Suprapubic skin (tissue), 4 donors: ENCODE results near the gene ARHGAP25. TPM values are rescaled to one million over a fixed set of nuclear protein-coding genes. Genes with fewer than 3 reads are reported as not detected.

Source experiments
- DNase-seq, 2 donors: peaks; one replicate each; pipeline ENCODE4 v3.0.0-alpha.2; 2019; ENCODE audit warnings: low spot score in 2 of 2
- H3K27ac ChIP-seq: fragments of 200-600 bp; sonication (generic); one replicate; pipeline ENCODE4 v1.5.1; 2019
- H3K27me3 ChIP-seq: fragments of 200-600 bp; sonication (generic); one replicate; pipeline ENCODE4 v1.5.1; 2019
- H3K36me3 ChIP-seq: fragments of 200-600 bp; sonication (generic); one replicate; pipeline ENCODE4 v1.5.1; 2019
- H3K4me1 ChIP-seq: fragments of 200-600 bp; sonication (generic); one replicate; pipeline ENCODE4 v1.5.1; 2019
- H3K4me3 ChIP-seq: fragments of 200-600 bp; sonication (generic); one replicate; pipeline ENCODE4 v1.5.1; 2019; ENCODE audit warnings: mild to moderate bottlenecking
- H3K9me3 ChIP-seq: fragments of 200-600 bp; sonication (generic); one replicate; pipeline ENCODE4 v1.5.1; 2019
- EP300 ChIP-seq: sonication (generic); formaldehyde crosslinking; IDR thresholded peaks from one replicate; pipeline ENCODE4 v1.6.1; 2017; ENCODE audit warnings: antibody characterized with exemption
- POLR2A ChIP-seq, 2 donors: fragments of 450-650 bp; IDR thresholded peaks; one replicate each; pipeline ENCODE4 v1.6.1; 2017; ENCODE audit warnings: antibody characterized with exemption in 2 of 2, mild to moderate bottlenecking in 2 of 2, moderate library complexity in 2 of 2
- POLR2AphosphoS5 ChIP-seq, 3 donors: sonication (generic); formaldehyde crosslinking; IDR thresholded peaks; one replicate each; pipeline ENCODE4 v1.6.1; 2017; ENCODE audit warnings: antibody characterized with exemption in 3 of 3
- WGBS: methylation state at CpG from one replicate; pipeline ENCODE4 v1.1.5; 2018; 5-methylcytosine and 5-hydroxymethylcytosine counted together
- total RNA-seq, 4 donors: library from RNA; depleted of rRNA; stranded (reverse); fragments of >200 nt; gene quantifications; one replicate each; pipeline ENCODE4 v1.1.0, GENCODE V29; 2016
- TF ChIP-seq, protein P1 (sequence below), 2 donors: fragments of 200-600 bp in 1 of 2; fragments of 450-650 bp in 1 of 2; sonication (generic) in 1 of 2; IDR thresholded peaks; one replicate each; pipeline ENCODE4 v1.5.1; 2016 to 2019; ENCODE audit warnings: antibody characterized with exemption in 2 of 2, mild to moderate bottlenecking in 1 of 2, moderate library complexity in 1 of 2

ARHGAP25 gene
- total RNA-seq, 4 donors from 2014 or later = 2.0 to 10.9 (median 6.1) TPM

DNA sequence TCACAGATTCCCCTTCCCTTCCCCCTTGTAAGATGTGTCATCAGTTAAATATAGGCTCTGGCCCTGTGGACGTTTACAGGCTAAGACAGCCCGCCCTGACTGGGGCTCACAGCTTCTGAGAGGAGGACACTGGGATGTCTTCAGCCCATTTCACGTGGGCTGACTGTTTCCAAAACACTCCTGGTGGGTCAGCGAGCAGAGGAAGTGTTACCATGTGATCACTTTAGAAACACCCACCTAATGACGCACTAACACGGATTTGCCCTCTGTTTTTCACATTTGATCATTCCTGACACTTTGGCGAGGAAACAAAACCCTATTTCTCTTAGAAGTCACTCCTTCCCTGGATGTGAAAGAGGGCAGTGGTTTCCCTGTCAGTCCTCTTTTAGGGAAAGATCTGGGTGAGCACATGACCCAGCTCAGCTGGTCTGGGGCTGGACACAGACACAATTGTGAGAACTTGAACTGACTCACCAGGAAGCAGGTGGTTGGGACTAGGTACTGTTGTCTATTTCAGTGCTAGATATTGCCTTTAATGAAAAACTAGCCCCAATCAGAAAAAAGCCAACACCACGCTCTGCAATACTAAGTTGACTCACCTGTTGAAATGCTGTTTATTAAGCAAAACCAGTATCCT is 97.7 kb downstream of the ARHGAP25 start:
- H3K4me1 ChIP-seq = peaks cover 58% of the 10 kb centered on the region
- 62% methylated on average over 8 of the region's 8 CpGs for WGBS

DNA sequence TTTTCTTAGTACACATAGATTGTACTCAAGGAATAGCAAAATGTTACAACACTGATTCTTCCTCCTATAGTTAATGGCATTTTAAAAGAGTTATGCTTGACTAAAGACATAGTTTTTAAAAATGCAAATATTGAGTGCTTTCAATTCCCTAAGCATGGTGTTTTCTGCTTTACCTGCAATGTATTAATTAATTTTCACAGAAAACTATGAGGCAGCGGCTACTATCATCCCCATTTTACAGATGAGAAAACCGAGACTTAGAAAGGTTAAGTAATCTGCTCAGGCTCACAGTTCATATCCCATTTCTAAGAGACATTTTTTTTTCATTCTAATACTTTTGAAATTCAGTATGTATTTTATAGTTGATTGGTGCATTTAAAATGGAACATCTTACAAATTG is 98.6 kb downstream of the ARHGAP25 start:
- Histone ChIP-seq H3K27ac (peak overlapping the region; percentile 82), H3K27me3 (no peaks in the 10 kb centered on the region), H3K36me3 (no peaks in the 10 kb centered on the region), H3K4me1 (peaks cover 56% of the 10 kb centered on the region), H3K4me3 (no peak overlapping the region), H3K9me3 (no peaks in the 10 kb centered on the region)
- WGBS = 97% methylated on average over 2 of the region's 2 CpGs
- no peak for TF ChIP-seq POLR2A (IDR thresholded peaks at IDR 0.05)
- TF ChIP-seq EP300 = no peak
- TF ChIP-seq, protein P1, sequence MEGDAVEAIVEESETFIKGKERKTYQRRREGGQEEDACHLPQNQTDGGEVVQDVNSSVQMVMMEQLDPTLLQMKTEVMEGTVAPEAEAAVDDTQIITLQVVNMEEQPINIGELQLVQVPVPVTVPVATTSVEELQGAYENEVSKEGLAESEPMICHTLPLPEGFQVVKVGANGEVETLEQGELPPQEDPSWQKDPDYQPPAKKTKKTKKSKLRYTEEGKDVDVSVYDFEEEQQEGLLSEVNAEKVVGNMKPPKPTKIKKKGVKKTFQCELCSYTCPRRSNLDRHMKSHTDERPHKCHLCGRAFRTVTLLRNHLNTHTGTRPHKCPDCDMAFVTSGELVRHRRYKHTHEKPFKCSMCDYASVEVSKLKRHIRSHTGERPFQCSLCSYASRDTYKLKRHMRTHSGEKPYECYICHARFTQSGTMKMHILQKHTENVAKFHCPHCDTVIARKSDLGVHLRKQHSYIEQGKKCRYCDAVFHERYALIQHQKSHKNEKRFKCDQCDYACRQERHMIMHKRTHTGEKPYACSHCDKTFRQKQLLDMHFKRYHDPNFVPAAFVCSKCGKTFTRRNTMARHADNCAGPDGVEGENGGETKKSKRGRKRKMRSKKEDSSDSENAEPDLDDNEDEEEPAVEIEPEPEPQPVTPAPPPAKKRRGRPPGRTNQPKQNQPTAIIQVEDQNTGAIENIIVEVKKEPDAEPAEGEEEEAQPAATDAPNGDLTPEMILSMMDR (IDR thresholded peaks at IDR 0.05) = no peak
- no peak for TF ChIP-seq POLR2AphosphoS5 (IDR thresholded peaks at IDR 0.05)
- DNase-seq = no peak

More for the DNA sequence above, 97.7 kb downstream of the ARHGAP25 start:
- Histone ChIP-seq H3K27ac (peak overlapping the region; percentile 82), H3K9me3 (no peaks in the 10 kb centered on the region), H3K4me3 (no peak overlapping the region), H3K36me3 (no peaks in the 10 kb centered on the region), H3K27me3 (no peaks in the 10 kb centered on the region)
- peak in 1 of 2 donors; percentile 74 for DNase-seq
- no peak for TF ChIP-seq POLR2A (IDR thresholded peaks at IDR 0.05)
- TF ChIP-seq, protein P1 (IDR thresholded peaks at IDR 0.05) = no peak
- TF ChIP-seq EP300 = no peak
- TF ChIP-seq POLR2AphosphoS5 (IDR thresholded peaks at IDR 0.05) = no peak

DNA sequence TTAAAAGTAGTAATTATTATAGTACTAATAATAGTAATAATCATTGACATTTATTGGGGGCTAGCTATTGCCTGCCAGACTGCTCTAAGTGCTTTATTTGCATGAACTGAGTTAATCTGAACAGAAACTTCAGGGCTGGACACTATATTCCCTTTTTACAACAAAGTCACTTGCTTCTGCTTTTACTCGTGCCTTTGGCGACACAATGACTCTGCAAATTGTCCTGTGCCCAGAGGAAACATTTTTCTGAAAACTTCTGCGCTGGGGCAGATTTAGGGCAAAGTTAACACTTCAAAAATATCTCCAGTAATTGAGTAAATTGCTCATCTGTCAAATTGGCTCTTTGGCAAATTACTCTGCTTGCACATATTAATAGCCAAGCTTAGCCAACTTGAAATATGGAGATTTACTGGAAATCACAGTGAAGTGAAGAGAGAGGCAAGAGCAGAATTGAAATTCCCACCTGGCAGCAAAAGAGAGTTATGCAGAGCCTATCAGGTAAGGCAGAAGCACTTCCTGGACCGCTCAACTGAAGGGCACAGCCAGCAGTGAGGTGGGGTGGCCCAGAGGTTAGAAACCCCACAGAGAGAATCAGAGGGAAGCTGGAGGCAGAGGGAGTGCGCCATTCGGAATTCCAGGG is 100.2 kb downstream of the ARHGAP25 start:
- H3K9me3 ChIP-seq = no peaks in the 10 kb centered on the region
- peaks cover 39% of the 10 kb centered on the region for H3K4me1 ChIP-seq
- WGBS = 60% methylated on average over 6 of the region's 6 CpGs
- TF ChIP-seq POLR2AphosphoS5 (IDR thresholded peaks at IDR 0.05) = no peak
- TF ChIP-seq, protein P1 (IDR thresholded peaks at IDR 0.05) = no peak
- TF ChIP-seq POLR2A (IDR thresholded peaks at IDR 0.05) = no peak
- TF ChIP-seq EP300 = no peak
- H3K27me3 ChIP-seq = no peaks in the 10 kb centered on the region
- no peaks in the 10 kb centered on the region for H3K36me3 ChIP-seq
- DNase-seq = no peak
- H3K4me3 ChIP-seq = no peak overlapping the region
- H3K27ac ChIP-seq = no peak overlapping the region

DNA sequence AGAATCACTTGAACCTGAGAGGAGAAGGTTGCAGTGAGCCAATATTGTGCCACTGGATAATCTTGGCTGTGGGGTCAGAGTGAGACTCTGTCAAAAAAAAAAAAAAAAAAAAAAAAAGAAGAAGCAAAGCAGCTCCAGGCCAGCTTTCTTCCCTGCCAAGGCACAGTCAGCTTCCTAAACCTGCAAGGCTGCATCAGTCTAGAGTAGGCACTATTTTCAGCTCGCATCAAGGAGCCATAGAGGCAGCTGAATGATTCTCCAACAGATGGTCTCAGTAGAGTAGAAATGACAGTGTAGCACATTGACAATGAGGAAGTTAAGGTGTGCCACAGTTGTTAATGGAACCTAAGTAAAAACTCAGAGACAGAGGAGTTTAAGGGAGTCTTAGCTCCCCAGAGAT is 101.0 kb downstream of the ARHGAP25 start:
- no peaks in the 10 kb centered on the region for H3K27me3 ChIP-seq
- no peak overlapping the region for H3K4me3 ChIP-seq
- H3K36me3 ChIP-seq = no peaks in the 10 kb centered on the region
- H3K4me1 ChIP-seq = peaks cover 33% of the 10 kb centered on the region
- no peak overlapping the region for H3K27ac ChIP-seq
- DNase-seq = no peak
- no peaks in the 10 kb centered on the region for H3K9me3 ChIP-seq
- TF ChIP-seq, protein P1 (IDR thresholded peaks at IDR 0.05) = no peak
- no peak for TF ChIP-seq EP300
- WGBS = 61% methylated on average over 1 of the region's 1 CpG

DNA sequence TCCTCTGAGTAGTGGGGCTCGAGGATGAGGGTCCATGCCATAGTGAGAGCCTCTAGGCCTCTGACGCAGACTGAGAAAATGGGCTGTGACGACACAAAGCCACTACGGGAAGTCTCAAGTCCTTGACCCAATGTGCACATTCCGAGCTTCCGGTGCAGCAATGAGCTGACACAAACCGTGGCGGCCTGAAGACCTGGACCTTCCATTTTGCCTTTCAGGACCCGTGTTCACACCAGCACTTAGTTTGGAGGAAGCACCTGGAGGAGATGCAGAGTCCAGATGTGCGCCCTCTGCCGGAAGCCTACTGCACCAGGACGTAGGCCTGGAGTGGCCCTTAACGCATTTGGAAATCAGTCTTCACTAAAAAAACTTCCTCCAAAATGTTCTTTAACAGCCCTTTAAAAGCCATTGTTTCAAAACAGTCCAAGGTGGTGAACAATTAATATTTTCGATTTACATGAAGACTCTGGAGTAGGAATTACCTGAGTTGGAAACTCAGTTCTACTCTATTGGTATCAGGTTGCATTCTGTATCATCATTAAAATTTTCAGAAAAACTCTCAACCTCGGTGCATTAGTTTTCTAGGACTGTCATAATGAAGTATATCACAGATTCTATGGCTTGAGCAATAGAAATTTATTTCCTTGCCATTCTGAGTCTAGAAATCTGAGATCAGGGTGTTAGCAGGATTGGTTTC is 102.7 kb downstream of the ARHGAP25 start:
- 86% methylated on average over 15 of the region's 15 CpGs for WGBS

More for the DNA sequence above, 102.7 kb downstream of the ARHGAP25 start:
- no peak for DNase-seq
- no peak for TF ChIP-seq POLR2A (IDR thresholded peaks at IDR 0.05)
- TF ChIP-seq, protein P1 (IDR thresholded peaks at IDR 0.05) = peak; percentile 7 to 34
- no peak overlapping the region for H3K4me3 ChIP-seq
- H3K27ac ChIP-seq = no peak overlapping the region
- H3K9me3 ChIP-seq = no peaks in the 10 kb centered on the region
- H3K27me3 ChIP-seq = no peaks in the 10 kb centered on the region
- peaks cover 16% of the 10 kb centered on the region for H3K4me1 ChIP-seq
- H3K36me3 ChIP-seq = no peaks in the 10 kb centered on the region
